K562 (cell line): ENCODE results near the gene AHCYL2. TPM values are rescaled to one million over a fixed set of nuclear protein-coding genes. Genes with fewer than 3 reads are reported as not detected.
A peak's percentile ranks its signal among the peaks of the same experiment; 100 is the strongest.

Experiments used
- ATF1 ChIP-seq, 2 experiments: fragments of 450-650 bp in 1 of 2; IDR thresholded peaks; 2 replicates each; pipeline ENCODE4 v1.6.1; 2016; ENCODE audit warnings: missing compliant biosample characterization in 1 of 2, missing genetic modification characterization in 1 of 2
- C11orf30 ChIP-seq: fragments of 450-650 bp; IDR thresholded peaks from 2 replicates; pipeline ENCODE4 v1.6.1; 2016; ENCODE audit warnings: low read depth, mild to moderate bottlenecking
- CBFA2T3 ChIP-seq: fragments of 450-650 bp; IDR thresholded peaks from 2 replicates; pipeline ENCODE4 v1.6.1; 2017
- CBFB ChIP-seq: sonication (generic); formaldehyde crosslinking; IDR thresholded peaks from 2 replicates; pipeline ENCODE4 v1.4.0; 2020; ENCODE audit warnings: mild to moderate bottlenecking, missing genetic modification reagents
- CLOCK ChIP-seq: fragments of 250-450 bp; sonication (Bioruptor Pico); IDR thresholded peaks from 2 replicates; pipeline ENCODE4 v1.4.0; 2020; ENCODE audit warnings: mild to moderate bottlenecking, moderate library complexity, borderline replicate concordance
- CTCFL ChIP-seq: IDR thresholded peaks from 2 replicates; pipeline ENCODE4 v1.6.1; 2011; ENCODE audit warnings: borderline replicate concordance, low read depth, mild to moderate bottlenecking, moderate library complexity, low read length; ENCODE audit not compliant: insufficient read depth, poor library complexity, severe bottlenecking
- ETS2 ChIP-seq: IDR thresholded peaks from 2 replicates; pipeline ENCODE4 v1.6.1; 2016; ENCODE audit warnings: borderline replicate concordance, missing genetic modification characterization, mild to moderate bottlenecking, moderate library complexity, missing compliant biosample characterization; ENCODE audit not compliant: poor library complexity, severe bottlenecking
- FOXK2 ChIP-seq, 2 experiments: fragments of 450-650 bp; IDR thresholded peaks in 1 of 2; conservative IDR thresholded peaks in 1 of 2; 2 replicates each; pipeline ENCODE4 v1.6.1; 2016; ENCODE audit warnings: low read depth in 2 of 2, mild to moderate bottlenecking in 1 of 2
- JUND ChIP-seq, 2 experiments: IDR thresholded peaks; 2 replicates in 1 of 2; 3 replicates in 1 of 2; pipeline ENCODE4 v1.6.1; 2011; ENCODE audit warnings: borderline replicate concordance in 2 of 2, low read depth in 2 of 2, low read length in 2 of 2, improper control_type of control experiment in 1 of 2, missing biosample characterization in 1 of 2, missing genetic modification characterization in 1 of 2, missing genetic modification reagents in 1 of 2
- KLF13 ChIP-seq: fragments of 450-650 bp; IDR thresholded peaks from 2 replicates; pipeline ENCODE4 v1.6.1; 2016; ENCODE audit warnings: missing genetic modification characterization, low read depth, mild to moderate bottlenecking, missing compliant biosample characterization, moderate library complexity, borderline replicate concordance
- MLX ChIP-seq, 2 experiments: fragments of 450-650 bp in 1 of 2; sonication (generic) in 1 of 2; formaldehyde crosslinking; conservative IDR thresholded peaks; 2 replicates each; pipeline versions ENCODE4 v1.4.0 to v1.8.1; 2020 to 2022; ENCODE audit warnings: mild to moderate bottlenecking in 1 of 2, missing genetic modification reagents in 1 of 2
- NFIC ChIP-seq: fragments of 450-650 bp; IDR thresholded peaks from 2 replicates; pipeline ENCODE4 v1.6.1; 2017; ENCODE audit warnings: mild to moderate bottlenecking, inconsistent platforms
- POLR2G ChIP-seq: fragments of 200-400 bp; formaldehyde crosslinking; IDR thresholded peaks from 2 replicates; pipeline ENCODE4 v1.6.1; 2017; ENCODE audit warnings: low read depth, mild to moderate bottlenecking, antibody characterized with exemption, low read length, moderate library complexity
- POLR3A ChIP-seq: IDR thresholded peaks from 2 replicates; pipeline ENCODE4 v1.6.1; 2011; ENCODE audit warnings: borderline replicate concordance, mild to moderate bottlenecking, moderate library complexity; ENCODE audit not compliant: insufficient read length, insufficient read depth; ENCODE audit errors: extremely low read depth
- RBBP5 ChIP-seq: fragments of 200-600 bp; sonication (generic); IDR thresholded peaks from 2 replicates; pipeline ENCODE4 v1.6.1; 2012; ENCODE audit warnings: borderline replicate concordance, mild to moderate bottlenecking, low read length, control low read depth, inconsistent platforms; ENCODE audit not compliant: insufficient read depth, poor library complexity, severe bottlenecking
- SMARCA5 ChIP-seq: fragments of 450-650 bp; IDR thresholded peaks from 2 replicates; pipeline ENCODE4 v1.6.1; 2016
- SOX6 ChIP-seq: fragments of 450-650 bp; IDR thresholded peaks from 2 replicates; pipeline ENCODE4 v1.6.1; 2014; ENCODE audit warnings: mild to moderate bottlenecking
- TCF3 ChIP-seq: sonication (generic); formaldehyde crosslinking; IDR thresholded peaks from 2 replicates; pipeline ENCODE4 v1.4.0; 2020; ENCODE audit warnings: mild to moderate bottlenecking, missing genetic modification reagents
- TFAM ChIP-seq: fragments of 250-450 bp; sonication (Bioruptor Pico); conservative IDR thresholded peaks from 2 replicates; pipeline ENCODE4 v1.5.0; 2021; ENCODE audit warnings: mild to moderate bottlenecking, moderate library complexity
- ZNF274 ChIP-seq: IDR thresholded peaks from 2 replicates; pipeline ENCODE4 v1.6.1; 2011; ENCODE audit warnings: low read depth, mild to moderate bottlenecking, low read length, moderate library complexity, borderline replicate concordance
- ZNF41 ChIP-seq: fragments of 250-450 bp; sonication (Bioruptor Pico); conservative IDR thresholded peaks from 2 replicates; pipeline ENCODE4 v1.4.0; 2020; ENCODE audit warnings: mild to moderate bottlenecking
- ZNF57 ChIP-seq: fragments of 450-650 bp; formaldehyde crosslinking; IDR thresholded peaks from 2 replicates; pipeline ENCODE4 v1.4.0; 2020; ENCODE audit warnings: mild to moderate bottlenecking, moderate library complexity
- polyA plus RNA-seq, 8 experiments: library from polyadenylated mRNA; depleted of rRNA in 4 of 8; stranded (reverse) in 5 of 8; unstranded in 3 of 8; fragments of >200 nt; fragmentation: Nextera tagmentation in 2 of 8; fragmentation: Illumina TruSeq in 1 of 8; extraction: Ambion mirVana in 2 of 8; extraction: Trizol in 1 of 8; gene quantifications; 2 replicates each; pipeline versions ENCODE4 v1.2.1 to v1.2.3, GENCODE V29; 2011 to 2014; ENCODE audit warnings: inconsistent platforms in 1 of 8, missing spikeins in 1 of 8
- total RNA-seq, 7 experiments: library from RNA; depleted of rRNA in 6 of 7; stranded (reverse); fragments of >200 nt in 6 of 7; fragmentation: Illumina TruSeq in 2 of 7; extraction: Trizol in 2 of 7; gene quantifications; 2 replicates each; pipeline versions ENCODE4 v1.2.1 to v1.2.3, GENCODE V29; 2011 to 2021; ENCODE audit warnings: low replicate concordance in 1 of 7

Gene AHCYL2
- total and polyA plus RNA-seq, 9 of the 15 experiments (the other 6 are each of a cell fraction or from before 2014, with no cell fraction given) = 0.93 to 10.5 (median 5.2) TPM

- TF ChIP-seq ZNF274 (no peak), SMARCA5 (no peak), CBFA2T3 (no peak), SOX6 (0 out of 2 replicates have a peak, but pooled peaks have one; percentile 7), ETS2 (tag) (no peak), KLF13 (tag) (no peak), JUND (IDR thresholded peaks at IDR 0.05; ENCODE audit: borderline replicate concordance, low read depth, low read length) (0 out of 2 replicates have a peak, but pooled peaks have one; percentile 35), JUND (tag; IDR thresholded peaks at IDR 0.05; ENCODE audit: borderline replicate concordance, low read depth, low read length) (no peak; the same call in 2 of the 3 replicates), ZNF41 (CRISPR knock-in tag) (no peak), FOXK2 (conservative IDR thresholded peaks at IDR 0.05 in 1 of 2, IDR thresholded peaks at IDR 0.05 in 1 of 2; ENCODE audit: low read depth in 2 of 2) (peak; percentile 30 to 38; a peak in 1 of 4 replicates), RBBP5 (no peak), TCF3 (CRISPR knock-in tag) (no peak), POLR3A (no peak), MLX (CRISPR knock-in tag; conservative IDR thresholded peaks at IDR 0.05) (no peak), CLOCK (CRISPR knock-in tag) (no peak), ATF1 (CRISPR knock-in tag; IDR thresholded peaks at IDR 0.05) (no peak), ATF1 (tag; IDR thresholded peaks at IDR 0.05) (0 out of 2 replicates have a peak, but pooled peaks have one; percentile 7), CTCFL (peak; percentile 73), POLR2G (no peak), NFIC (no peak), CBFB (CRISPR knock-in tag) (no peak), C11orf30 (no peak), ZNF57 (CRISPR knock-in tag) (no peak), TFAM (CRISPR knock-in tag) (no peak)
These were observed 151.4 kb downstream of the AHCYL2 start (continued) for GRCh38 chr7:129376076-129376777.
